H9 (cell line): ENCODE data around the gene FHL3. TPM values are rescaled to one million over a fixed set of nuclear protein-coding genes. Genes with fewer than 3 reads are reported as not detected.

ENCODE experiments used
- DNase-seq: peaks from one replicate; pipeline ENCODE4 v3.0.0-alpha.2; 2017
- H2AFZ ChIP-seq: one replicate; pipeline ENCODE4 v1.6.1; 2013; ENCODE audit warnings: mild to moderate bottlenecking, low read length, control low read depth, moderate library complexity
- H2AK5ac ChIP-seq: 2 replicates; pipeline ENCODE4 v1.6.1; 2013; ENCODE audit warnings: low read length, control low read depth, mixed read lengths; ENCODE audit not compliant: insufficient read length
- H2BK120ac ChIP-seq: one replicate; pipeline ENCODE4 v1.6.1; 2013; ENCODE audit warnings: low read depth, mild to moderate bottlenecking, low read length, control low read depth, inconsistent platforms; ENCODE audit not compliant: poor library complexity, severe bottlenecking
- H2BK12ac ChIP-seq: 2 replicates; pipeline ENCODE4 v1.6.1; 2013; ENCODE audit warnings: low read length, control low read depth, mixed read lengths, low read depth; ENCODE audit not compliant: insufficient read length
- H2BK15ac ChIP-seq: 2 replicates; pipeline ENCODE4 v1.6.1; 2013; ENCODE audit warnings: low read depth, low read length, control low read depth
- H2BK20ac ChIP-seq: one replicate; pipeline ENCODE4 v1.6.1; 2013; ENCODE audit warnings: low read depth, mild to moderate bottlenecking, low read length, control low read depth, inconsistent platforms; ENCODE audit not compliant: poor library complexity, severe bottlenecking
- H2BK5ac ChIP-seq: 2 replicates; pipeline ENCODE4 v1.6.1; 2013; ENCODE audit warnings: low read length, control low read depth, mixed read lengths; ENCODE audit not compliant: insufficient read length
- H3K14ac ChIP-seq: 2 replicates; pipeline ENCODE4 v1.6.1; 2013; ENCODE audit warnings: low read length, control low read depth; ENCODE audit not compliant: insufficient read depth
- H3K18ac ChIP-seq: 2 replicates; pipeline ENCODE4 v1.6.1; 2013; ENCODE audit warnings: low read depth, mild to moderate bottlenecking, mixed read lengths, low read length, control low read depth; ENCODE audit not compliant: insufficient read length
- H3K23ac ChIP-seq: 2 replicates; pipeline ENCODE4 v1.6.1; 2013; ENCODE audit warnings: low read length, control low read depth, mixed read lengths, low read depth; ENCODE audit not compliant: insufficient read length
- H3K23me2 ChIP-seq: 2 replicates; pipeline ENCODE4 v1.6.1; 2013; ENCODE audit warnings: low read depth, mild to moderate bottlenecking, mixed read lengths, low read length, control low read depth; ENCODE audit not compliant: insufficient read length, poor library complexity, severe bottlenecking
- H3K27ac ChIP-seq: 2 replicates; pipeline ENCODE4 v1.5.1; 2013; ENCODE audit warnings: low read length, control low read depth, mixed read lengths, low read depth; ENCODE audit not compliant: insufficient read length
- H3K27me3 ChIP-seq: 2 replicates; pipeline ENCODE4 v1.6.1; 2013; ENCODE audit warnings: low read length, control low read depth, inconsistent platforms; ENCODE audit not compliant: insufficient read depth
- H3K4ac ChIP-seq: 2 replicates; pipeline ENCODE4 v1.6.1; 2013; ENCODE audit warnings: low read depth, mild to moderate bottlenecking, control low read depth, inconsistent platforms, low read length, moderate library complexity
- H3K4me1 ChIP-seq: 2 replicates; pipeline ENCODE4 v1.6.1; 2013; ENCODE audit warnings: low read length, control low read depth, inconsistent platforms; ENCODE audit not compliant: insufficient read depth
- H3K4me2 ChIP-seq: 2 replicates; pipeline ENCODE4 v1.6.1; 2013; ENCODE audit warnings: low read length, control low read depth, mixed read lengths; ENCODE audit not compliant: insufficient read length, insufficient read depth
- H3K56ac ChIP-seq: 2 replicates; pipeline ENCODE4 v1.6.1; 2013; ENCODE audit warnings: low read depth, mild to moderate bottlenecking, mixed read lengths, low read length, control low read depth; ENCODE audit not compliant: insufficient read length
- H3K79me1 ChIP-seq: 2 replicates; pipeline ENCODE4 v1.6.1; 2013; ENCODE audit warnings: low read depth, mild to moderate bottlenecking, moderate library complexity, low read length, control low read depth, inconsistent platforms; ENCODE audit not compliant: insufficient read depth, poor library complexity, severe bottlenecking
- H3K79me2 ChIP-seq: 2 replicates; pipeline ENCODE4 v1.6.1; 2013; ENCODE audit warnings: low read length, control low read depth, inconsistent platforms; ENCODE audit not compliant: insufficient read depth
- H3K9ac ChIP-seq: 2 replicates; pipeline ENCODE4 v1.6.1; 2013; ENCODE audit warnings: low read length, control low read depth, mixed read lengths; ENCODE audit not compliant: insufficient read length; ENCODE audit errors: extremely low read depth
- H3K9me3 ChIP-seq: one replicate; pipeline ENCODE4 v1.6.1; 2013; ENCODE audit warnings: low read depth, low read length, inconsistent platforms; ENCODE audit not compliant: control insufficient read depth
- H3T11ph ChIP-seq: one replicate; pipeline ENCODE4 v1.6.1; 2013; ENCODE audit warnings: mild to moderate bottlenecking, low read length, control low read depth, inconsistent platforms
- H4K20me1 ChIP-seq: one replicate; pipeline ENCODE4 v1.6.1; 2013; ENCODE audit not compliant: control insufficient read depth, insufficient read length, insufficient read depth
- H4K5ac ChIP-seq: 2 replicates; pipeline ENCODE4 v1.6.1; 2013; ENCODE audit warnings: low read depth, mild to moderate bottlenecking, mixed read lengths, low read length, control low read depth; ENCODE audit not compliant: insufficient read length
- H4K8ac ChIP-seq: replicated peaks from 2 replicates; pipeline ENCODE4 v1.6.1; 2013; ENCODE audit warnings: low read length, control low read depth, mixed read lengths, low read depth; ENCODE audit not compliant: insufficient read length
- H4K91ac ChIP-seq: 2 replicates; pipeline ENCODE4 v1.6.1; 2013; ENCODE audit warnings: low read depth, mild to moderate bottlenecking, moderate library complexity, mixed read lengths, low read length, control low read depth; ENCODE audit not compliant: insufficient read length
- H3K27ac Mint-ChIP-seq, 3 experiments: 2 replicates in 2 of 3; 3 replicates in 1 of 3; pipeline ENCODE4 v1.8.0; 2020 to 2021; ENCODE audit warnings: mixed read lengths in 3 of 3, mild to moderate bottlenecking in 1 of 3, moderate library complexity in 1 of 3
- H3K27me3 Mint-ChIP-seq: 2 replicates; pipeline ENCODE4 v1.8.0; 2021; ENCODE audit warnings: low read depth, mild to moderate bottlenecking, moderate library complexity, mixed read lengths
- H3K36me3 Mint-ChIP-seq, 3 experiments: 2 replicates in 2 of 3; 3 replicates in 1 of 3; pipeline ENCODE4 v1.8.0; 2020 to 2021; ENCODE audit warnings: low read depth in 3 of 3, mixed read lengths in 3 of 3; ENCODE audit not compliant: insufficient read depth in 1 of 3
- H3K4me1 Mint-ChIP-seq, 2 experiments: 2 replicates each; pipeline ENCODE4 v1.8.0; 2020; ENCODE audit warnings: mixed read lengths in 2 of 2
- H3K4me3 Mint-ChIP-seq, 2 experiments: 2 replicates in 1 of 2; 3 replicates in 1 of 2; pipeline ENCODE4 v1.8.0; 2020 to 2021; ENCODE audit warnings: mild to moderate bottlenecking in 2 of 2, mixed read lengths in 2 of 2, moderate library complexity in 1 of 2
- H3K9me3 Mint-ChIP-seq, 2 experiments: 2 replicates in 1 of 2; 3 replicates in 1 of 2; pipeline ENCODE4 v1.8.0; 2020; ENCODE audit warnings: mild to moderate bottlenecking in 2 of 2, mixed read lengths in 2 of 2, moderate library complexity in 1 of 2
- CTCF ChIP-seq: fragments of 200-600 bp; sonication (generic); conservative IDR thresholded peaks from 3 replicates; pipeline ENCODE4 v1.8.0; 2021; ENCODE audit warnings: antibody characterized with exemption, mild to moderate bottlenecking
- WGBS: extraction: QIAGEN DNeasy Blood & Tissue Kit; methylation state at CpG from one replicate; pipeline ENCODE4 v1.1.7; 2013; ENCODE audit warnings: missing lambda C conversion rate, low lambda C conversion rate, mixed read lengths; ENCODE audit not compliant: insufficient read length; ENCODE audit errors: extremely low coverage; 5-methylcytosine and 5-hydroxymethylcytosine counted together
- total RNA-seq: library from RNA; stranded (reverse); gene quantifications from 2 replicates; pipeline ENCODE4 v1.2.1, GENCODE V29; 2021

FHL3 gene
- total RNA-seq, 1 experiment from 2014 or later, result 32.8 TPM

DNA sequence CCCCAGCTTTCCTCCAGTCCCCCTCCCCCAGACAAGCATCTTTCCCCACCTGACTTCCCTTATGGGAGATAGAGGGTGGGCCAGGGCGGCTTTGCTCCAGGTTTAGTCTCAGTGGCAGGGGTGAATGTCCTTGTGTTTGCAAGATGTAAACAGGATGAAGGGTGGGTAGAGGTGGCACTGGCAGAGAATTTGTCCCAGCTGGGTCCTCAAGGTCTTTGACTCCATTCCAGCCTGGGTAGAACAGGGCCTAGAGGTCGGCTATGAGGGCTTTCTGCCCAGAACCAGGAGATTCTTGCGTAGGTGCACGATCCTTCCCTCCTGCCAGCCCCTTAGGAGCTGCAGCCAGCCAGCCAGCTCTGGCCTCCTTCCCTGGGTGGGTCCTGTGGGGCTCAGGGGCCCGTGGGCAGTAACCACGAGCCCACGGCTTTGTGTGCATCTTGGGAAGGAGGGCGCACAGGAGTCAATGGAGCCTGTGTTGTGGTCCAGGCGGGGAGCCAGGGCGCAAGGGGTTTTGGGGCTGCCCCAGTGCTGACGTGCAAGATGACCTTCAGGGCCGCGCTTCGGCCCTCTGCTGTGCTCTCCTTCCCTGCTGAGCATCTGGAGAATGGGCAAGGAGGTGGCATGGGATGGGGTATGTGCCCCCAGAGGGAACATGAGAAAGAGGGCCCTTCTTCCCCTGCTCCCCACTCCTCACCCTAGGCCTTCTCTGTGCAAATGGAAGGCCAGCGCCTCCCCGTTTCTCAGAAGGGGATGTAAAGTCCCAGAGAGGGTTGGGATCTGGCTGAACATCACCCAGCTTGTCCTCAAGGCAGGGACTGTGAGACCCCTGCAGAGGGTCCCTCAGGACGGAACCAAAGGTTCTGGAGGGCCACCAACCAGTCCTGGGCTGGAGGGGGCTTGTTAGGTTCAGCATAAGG is 25.5 kb upstream of the FHL3 start:
- Mint-ChIP-seq H3K9me3 (no peaks in the 10 kb centered on the region), H3K27me3 (no peaks in the 10 kb centered on the region; the same call in 1 of the 2 replicates), H3K27ac (peak overlapping the region in 1 of 3 experiments; percentile 86; a peak in 2 of 7 replicates), H3K4me3 (peak overlapping the region in 1 of 2 experiments; percentile 25; a peak in 1 of 5 replicates), H3K4me1 (peaks cover 35 to 56% of the 10 kb centered on the region in 2 experiments), H3K36me3 (peaks cover 0 to 12% (median under 1%) of the 10 kb centered on the region in 3 experiments; a peak in 5 of 7 replicates)
- H3K4me2 ChIP-seq, result no peak overlapping the region
- H2AK5ac ChIP-seq, result no peak overlapping the region
- no peaks in the 10 kb centered on the region for H4K20me1 ChIP-seq
- H2BK20ac ChIP-seq, result no peak overlapping the region
- no peaks in the 10 kb centered on the region for H3K79me1 ChIP-seq
- no peaks in the 10 kb centered on the region for H3K27me3 ChIP-seq
- no peak overlapping the region for H3K56ac ChIP-seq
- no peaks in the 10 kb centered on the region for H3K23me2 ChIP-seq
- H4K5ac ChIP-seq, result no peak overlapping the region
- H3K9ac ChIP-seq, result no peak overlapping the region
- H3K18ac ChIP-seq, result no peak overlapping the region
- H3K27ac ChIP-seq, result no peak overlapping the region
- H3K4me1 ChIP-seq, result peaks cover 2% of the 10 kb centered on the region; the same call in 1 of the 2 replicates
- H4K8ac ChIP-seq, result no peak overlapping the region
- H3K4ac ChIP-seq, result no peak overlapping the region
- H3T11ph ChIP-seq, result no peak overlapping the region
- no peak for DNase-seq
- no CpG with 5 or more reads among the region's 17 CpGs for WGBS
- no peak for TF ChIP-seq CTCF
- H3K23ac ChIP-seq, result no peak overlapping the region
- no peak overlapping the region; the same call in 1 of the 2 replicates for H3K14ac ChIP-seq
- no peak overlapping the region for H2AFZ ChIP-seq
- H3K79me2 ChIP-seq, result no peaks in the 10 kb centered on the region
- H4K91ac ChIP-seq, result no peak overlapping the region
- H2BK12ac ChIP-seq, result no peak overlapping the region
- no peak overlapping the region for H2BK5ac ChIP-seq
- no peak overlapping the region for H2BK120ac ChIP-seq
- H2BK15ac ChIP-seq, result no peak overlapping the region
- H3K9me3 ChIP-seq, result no peaks in the 10 kb centered on the region
